ENCODE results near the gene IGLL5.

DNA sequence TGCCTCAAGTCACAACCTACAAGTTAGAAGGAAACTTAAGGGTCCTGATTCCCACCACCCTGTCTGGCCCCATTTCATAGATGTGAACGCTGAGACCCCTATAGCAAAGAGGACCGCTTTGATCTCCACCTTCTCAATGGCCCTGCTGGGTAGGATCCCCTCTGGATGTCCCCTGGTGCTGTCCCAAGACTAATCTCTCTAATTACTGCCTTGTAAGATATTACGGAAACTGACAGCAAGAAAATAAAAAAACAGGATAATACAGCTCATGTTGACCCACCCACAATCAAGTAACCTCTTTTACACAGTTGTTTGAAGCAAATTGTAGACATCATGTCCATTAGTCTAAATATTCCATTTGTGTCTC is 20.9 kb downstream of the IGLL5 start:
- TF ChIP-seq, protein P1, sequence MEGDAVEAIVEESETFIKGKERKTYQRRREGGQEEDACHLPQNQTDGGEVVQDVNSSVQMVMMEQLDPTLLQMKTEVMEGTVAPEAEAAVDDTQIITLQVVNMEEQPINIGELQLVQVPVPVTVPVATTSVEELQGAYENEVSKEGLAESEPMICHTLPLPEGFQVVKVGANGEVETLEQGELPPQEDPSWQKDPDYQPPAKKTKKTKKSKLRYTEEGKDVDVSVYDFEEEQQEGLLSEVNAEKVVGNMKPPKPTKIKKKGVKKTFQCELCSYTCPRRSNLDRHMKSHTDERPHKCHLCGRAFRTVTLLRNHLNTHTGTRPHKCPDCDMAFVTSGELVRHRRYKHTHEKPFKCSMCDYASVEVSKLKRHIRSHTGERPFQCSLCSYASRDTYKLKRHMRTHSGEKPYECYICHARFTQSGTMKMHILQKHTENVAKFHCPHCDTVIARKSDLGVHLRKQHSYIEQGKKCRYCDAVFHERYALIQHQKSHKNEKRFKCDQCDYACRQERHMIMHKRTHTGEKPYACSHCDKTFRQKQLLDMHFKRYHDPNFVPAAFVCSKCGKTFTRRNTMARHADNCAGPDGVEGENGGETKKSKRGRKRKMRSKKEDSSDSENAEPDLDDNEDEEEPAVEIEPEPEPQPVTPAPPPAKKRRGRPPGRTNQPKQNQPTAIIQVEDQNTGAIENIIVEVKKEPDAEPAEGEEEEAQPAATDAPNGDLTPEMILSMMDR (IDR thresholded peaks at IDR 0.05) = no peak
- no peak for TF ChIP-seq POLR2A (IDR thresholded peaks at IDR 0.05)

Measured in Peyer's patch (tissue), 4 donors.